ENCODE measurements around the gene NKD2.
"Not testable (repeated sequence)": the region's sequence is repeated elsewhere in the genome, so short reads cannot be mapped to it uniquely, and the experiment has no call there.

GRCh38 chr5:1061292-1061691 lies 52.7 kb downstream of the NKD2 start:
- TF ChIP-seq, protein P1, sequence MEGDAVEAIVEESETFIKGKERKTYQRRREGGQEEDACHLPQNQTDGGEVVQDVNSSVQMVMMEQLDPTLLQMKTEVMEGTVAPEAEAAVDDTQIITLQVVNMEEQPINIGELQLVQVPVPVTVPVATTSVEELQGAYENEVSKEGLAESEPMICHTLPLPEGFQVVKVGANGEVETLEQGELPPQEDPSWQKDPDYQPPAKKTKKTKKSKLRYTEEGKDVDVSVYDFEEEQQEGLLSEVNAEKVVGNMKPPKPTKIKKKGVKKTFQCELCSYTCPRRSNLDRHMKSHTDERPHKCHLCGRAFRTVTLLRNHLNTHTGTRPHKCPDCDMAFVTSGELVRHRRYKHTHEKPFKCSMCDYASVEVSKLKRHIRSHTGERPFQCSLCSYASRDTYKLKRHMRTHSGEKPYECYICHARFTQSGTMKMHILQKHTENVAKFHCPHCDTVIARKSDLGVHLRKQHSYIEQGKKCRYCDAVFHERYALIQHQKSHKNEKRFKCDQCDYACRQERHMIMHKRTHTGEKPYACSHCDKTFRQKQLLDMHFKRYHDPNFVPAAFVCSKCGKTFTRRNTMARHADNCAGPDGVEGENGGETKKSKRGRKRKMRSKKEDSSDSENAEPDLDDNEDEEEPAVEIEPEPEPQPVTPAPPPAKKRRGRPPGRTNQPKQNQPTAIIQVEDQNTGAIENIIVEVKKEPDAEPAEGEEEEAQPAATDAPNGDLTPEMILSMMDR (IDR thresholded peaks at IDR 0.05; ENCODE audit: insufficient read depth, low read length, poor library complexity, severe bottlenecking) = not testable (repeated sequence)
- not testable (repeated sequence) for TF ChIP-seq EZH2phosphoT487 (conservative IDR thresholded peaks at IDR 0.05; ENCODE audit: low read length)
